CD8-positive, alpha-beta memory T cell (primary cell): ENCODE results near the gene CENPO. TPM values are rescaled to one million over a fixed set of nuclear protein-coding genes. Genes with fewer than 3 reads are reported as not detected.

ENCODE experiments used
- CTCF ChIA-PET: fragments of 350-600 bp; sonication (Branson Sonifier 250); formaldehyde crosslinking; loops from one replicate; lab custom pipeline; 2021; ENCODE audit warnings: antibody characterized with exemption; lab: Charles Lee
- POLR2A ChIA-PET: fragments of 350-600 bp; sonication (Branson Sonifier 250); formaldehyde crosslinking; loops from one replicate; lab custom pipeline; 2021; ENCODE audit warnings: antibody characterized with exemption; lab: Charles Lee
- DNase-seq, 5 donors: peaks; one replicate each; pipeline versions ENCODE4 v3.0.0 to v3.0.0-alpha.2; 2020 to 2022; ENCODE audit warnings: mixed read lengths in 1 of 5
- H3K27ac ChIP-seq: one replicate; pipeline ENCODE4 v1.7.0; 2013; ENCODE audit warnings: low read depth, mild to moderate bottlenecking, low read length, moderate library complexity
- H3K27me3 ChIP-seq: 2 replicates; pipeline ENCODE4 v1.7.0; 2013; ENCODE audit warnings: low read length, mild to moderate bottlenecking; ENCODE audit not compliant: insufficient read depth, poor library complexity, severe bottlenecking
- H3K36me3 ChIP-seq: 2 replicates; pipeline ENCODE4 v1.7.0; 2013; ENCODE audit warnings: mild to moderate bottlenecking, low read length, moderate library complexity; ENCODE audit not compliant: insufficient read depth
- H3K4me1 ChIP-seq: 2 replicates; pipeline ENCODE4 v1.7.0; 2013; ENCODE audit warnings: mild to moderate bottlenecking, low read length, moderate library complexity; ENCODE audit not compliant: insufficient read depth
- H3K4me3 ChIP-seq: 2 replicates; pipeline ENCODE4 v1.7.0; 2013; ENCODE audit warnings: mild to moderate bottlenecking, low read length
- H3K9me3 ChIP-seq: 2 replicates; pipeline ENCODE4 v1.7.0; 2013; ENCODE audit warnings: mild to moderate bottlenecking, low read length
- H3K27ac Mint-ChIP-seq, 8 donors: one replicate each; pipeline ENCODE4 v1.8.0; 2020 to 2021; ENCODE audit warnings: mixed read lengths in 8 of 8, mild to moderate bottlenecking in 6 of 8, inconsistent platforms in 3 of 8, moderate library complexity in 3 of 8
- H3K27me3 Mint-ChIP-seq, 2 donors: one replicate each; pipeline ENCODE4 v1.8.0; 2020 to 2021; ENCODE audit warnings: mixed read lengths in 2 of 2, mild to moderate bottlenecking in 1 of 2, moderate library complexity in 1 of 2
- H3K36me3 Mint-ChIP-seq, 3 donors: one replicate each; pipeline ENCODE4 v1.8.0; 2020 to 2021; ENCODE audit warnings: mixed read lengths in 3 of 3, inconsistent platforms in 1 of 3, mild to moderate bottlenecking in 1 of 3
- H3K4me1 Mint-ChIP-seq, 3 donors: one replicate each; pipeline ENCODE4 v1.8.0; 2020 to 2021; ENCODE audit warnings: mixed read lengths in 3 of 3, inconsistent platforms in 1 of 3, mild to moderate bottlenecking in 1 of 3
- H3K4me3 Mint-ChIP-seq, 7 donors: one replicate each; pipeline ENCODE4 v1.8.0; 2020 to 2021; ENCODE audit warnings: mixed read lengths in 7 of 7, mild to moderate bottlenecking in 6 of 7, moderate library complexity in 4 of 7, inconsistent platforms in 2 of 7
- H3K9me3 Mint-ChIP-seq, 5 donors: one replicate each; pipeline ENCODE4 v1.8.0; 2020 to 2022; ENCODE audit warnings: mixed read lengths in 5 of 5, mild to moderate bottlenecking in 3 of 5, moderate library complexity in 2 of 5, inconsistent platforms in 1 of 5
- polyA plus RNA-seq: library from polyadenylated mRNA; unstranded; fragments of 300-500 nt; fragmentation: Illumina TruSeq; gene quantifications from one replicate; pipeline ENCODE4 v1.2.3, GENCODE V29; 2021
- total RNA-seq, 2 experiments: library from RNA; stranded (reverse); gene quantifications; one replicate each; pipeline ENCODE4 v1.2.3, GENCODE V29; 2021

CENPO gene
- total RNA-seq (10 to 100 TPM; 43.0 to 51.7 TPM), polyA plus RNA-seq (4.2 TPM)

- H3K27ac ChIP-seq = peak within 1 kb of the TSS; percentile 90
- peaks cover 7% of the 10 kb centered on the region for H3K4me1 ChIP-seq
- Mint-ChIP-seq H3K36me3 (peaks cover 4 to 26% (median 4%) of the 10 kb centered on the region in 3 donors), H3K4me1 (peaks cover 17 to 24% (median 24%) of the 10 kb centered on the region in 3 donors), H3K9me3 (no peaks in the 10 kb centered on the region), H3K4me3 (peak within 1 kb of the TSS; percentile 97 to 100 (median 99)), H3K27ac (peak within 1 kb of the TSS; percentile 98 to 100 (median 99)), H3K27me3 (no peaks in the 10 kb centered on the region)
- H3K36me3 ChIP-seq = no peaks in the 10 kb centered on the region
- H3K27me3 ChIP-seq = no peaks in the 10 kb centered on the region
- POLR2A ChIA-PET = interaction anchor here (0.7 to 1.3 kb wide), 6 partner anchors 47 to 866 kb away, joined by 3 to 6 read pairs (median 4); partner anchors contain the start of genes ATAD2B and ITSN2
- peak; percentile 91 to 98 (median 96) for DNase-seq
- peak within 1 kb of the TSS; percentile 81 for H3K4me3 ChIP-seq
- CTCF ChIA-PET = interaction anchor here (0.9 to 1.7 kb wide), 6 partner anchors 10 to 26 kb away, joined by 3 to 5 read pairs (median 3); no protein-coding TSS in a partner anchor
- no peaks in the 10 kb centered on the region for H3K9me3 ChIP-seq
These were observed at the start of gene CENPO, which contains the start of gene PTRHD1 for GRCh38 chr2:24792874-24793760. Gene CENPO (plus strand): TSS chr2:24793425. CDS start chr2:24793920, 495 bp downstream. Gene PTRHD1 (minus strand): TSS chr2:24793391. CDS start chr2:24793377, 14 bp downstream.

- H3K27ac ChIP-seq = no peak overlapping the region
- H3K36me3 Mint-ChIP-seq = peaks cover 8 to 56% (median 19%) of the 10 kb centered on the region in 3 donors
- H3K4me3 Mint-ChIP-seq = peak overlapping the region in 3 of 7 donors; percentile 6 to 63 (median 29)
- no peaks in the 10 kb centered on the region for H3K27me3 ChIP-seq
- peak overlapping the region in 7 of 8 donors; percentile 21 to 77 (median 60) for H3K27ac Mint-ChIP-seq
- no peak overlapping the region for H3K4me3 ChIP-seq
- no peaks in the 10 kb centered on the region for H3K9me3 Mint-ChIP-seq
- peaks cover 31% of the 10 kb centered on the region for H3K4me1 ChIP-seq
- CTCF ChIA-PET = no interaction called here
- POLR2A ChIA-PET = no interaction called here
- H3K36me3 ChIP-seq = peaks cover 4% of the 10 kb centered on the region
- no peak for DNase-seq
- no peaks in the 10 kb centered on the region for H3K27me3 Mint-ChIP-seq
- peaks cover 38 to 63% (median 45%) of the 10 kb centered on the region in 3 donors for H3K4me1 Mint-ChIP-seq
- H3K9me3 ChIP-seq = no peaks in the 10 kb centered on the region
These were observed 49.3 kb upstream of the CENPO start for GRCh38 chr2:24743924-24744323.

- H3K9me3 Mint-ChIP-seq = no peaks in the 10 kb centered on the region
- H3K36me3 Mint-ChIP-seq = peaks cover 8 to 57% (median 22%) of the 10 kb centered on the region in 3 donors
- Histone ChIP-seq H3K27ac (no peak overlapping the region), H3K4me3 (no peak overlapping the region), H3K9me3 (no peaks in the 10 kb centered on the region), H3K27me3 (no peaks in the 10 kb centered on the region), H3K36me3 (peaks cover 4% of the 10 kb centered on the region), H3K4me1 (peaks cover 31% of the 10 kb centered on the region)
- POLR2A ChIA-PET = no interaction called here
- peaks cover 37 to 59% (median 41%) of the 10 kb centered on the region in 3 donors for H3K4me1 Mint-ChIP-seq
- peak overlapping the region in 2 of 7 donors; percentile 29 to 63 for H3K4me3 Mint-ChIP-seq
- no peaks in the 10 kb centered on the region for H3K27me3 Mint-ChIP-seq
- no peak for DNase-seq
- CTCF ChIA-PET = no interaction called here
- peak overlapping the region in 7 of 8 donors; percentile 21 to 77 (median 47) for H3K27ac Mint-ChIP-seq
These were observed 48.9 kb upstream of the CENPO start for GRCh38 chr2:24744356-24744755.

GRCh38 chr2:24745825-24746224, 47.4 kb upstream of the CENPO start:
- Histone ChIP-seq H3K4me3 (no peak overlapping the region), H3K27ac (no peak overlapping the region), H3K4me1 (peaks cover 26% of the 10 kb centered on the region), H3K36me3 (peaks cover 4% of the 10 kb centered on the region), H3K9me3 (no peaks in the 10 kb centered on the region), H3K27me3 (no peaks in the 10 kb centered on the region)
- peak overlapping the region in 6 of 8 donors; percentile 1 to 93 (median 34) for H3K27ac Mint-ChIP-seq
- no peaks in the 10 kb centered on the region for H3K27me3 Mint-ChIP-seq
- peaks cover 32 to 46% (median 32%) of the 10 kb centered on the region in 3 donors for H3K4me1 Mint-ChIP-seq
- peaks cover 8 to 58% (median 20%) of the 10 kb centered on the region in 3 donors for H3K36me3 Mint-ChIP-seq
- CTCF ChIA-PET = no interaction called here
- H3K9me3 Mint-ChIP-seq = no peaks in the 10 kb centered on the region
- H3K4me3 Mint-ChIP-seq = peak overlapping the region in 6 of 7 donors; percentile 6 to 80 (median 25)
- DNase-seq = no peak
- POLR2A ChIA-PET = interaction anchor here (2.0 kb wide), 1 partner anchor 47 kb away, joined by 4 read pairs; the partner anchor contains the start of genes CENPO and PTRHD1

- Mint-ChIP-seq H3K27ac (peak overlapping the region in 1 of 8 donors; percentile 36), H3K36me3 (peaks cover 8 to 54% (median 16%) of the 10 kb centered on the region in 3 donors), H3K9me3 (no peaks in the 10 kb centered on the region), H3K4me3 (no peak overlapping the region), H3K27me3 (no peaks in the 10 kb centered on the region), H3K4me1 (peaks cover 30 to 38% (median 32%) of the 10 kb centered on the region in 3 donors)
- H3K9me3 ChIP-seq = no peaks in the 10 kb centered on the region
- H3K4me3 ChIP-seq = no peak overlapping the region
- ChIA-PET CTCF (no interaction called here), POLR2A (interaction anchor here (0.6 kb wide), 1 partner anchor 57 kb away, joined by 5 read pairs; no protein-coding TSS in a partner anchor)
- peaks cover 26% of the 10 kb centered on the region for H3K4me1 ChIP-seq
- no peak overlapping the region for H3K27ac ChIP-seq
- no peak for DNase-seq
- peaks cover 4% of the 10 kb centered on the region for H3K36me3 ChIP-seq
- H3K27me3 ChIP-seq = no peaks in the 10 kb centered on the region
These were observed 45.9 kb upstream of the CENPO start for GRCh38 chr2:24747299-24747698.

GRCh38 chr2:24749069-24749691, 44.0 kb upstream of the CENPO start:
- H3K9me3 Mint-ChIP-seq = no peaks in the 10 kb centered on the region
- Histone ChIP-seq H3K4me1 (peaks cover 11% of the 10 kb centered on the region), H3K9me3 (no peaks in the 10 kb centered on the region), H3K27me3 (no peaks in the 10 kb centered on the region), H3K27ac (no peak overlapping the region), H3K36me3 (peaks cover 13% of the 10 kb centered on the region), H3K4me3 (no peak overlapping the region)
- no peaks in the 10 kb centered on the region for H3K27me3 Mint-ChIP-seq
- ChIA-PET POLR2A (no interaction called here), CTCF (no interaction called here)
- peaks cover 5 to 43% (median 12%) of the 10 kb centered on the region in 3 donors for H3K36me3 Mint-ChIP-seq
- peaks cover 16 to 23% (median 17%) of the 10 kb centered on the region in 3 donors for H3K4me1 Mint-ChIP-seq
- no peak overlapping the region for H3K4me3 Mint-ChIP-seq
- no peak for DNase-seq
- peak overlapping the region in 2 of 8 donors; percentile 51 to 55 for H3K27ac Mint-ChIP-seq

- peak overlapping the region in 3 of 8 donors; percentile 55 to 83 (median 59) for H3K27ac Mint-ChIP-seq
- Histone ChIP-seq H3K9me3 (no peaks in the 10 kb centered on the region), H3K4me3 (no peak overlapping the region), H3K36me3 (peaks cover 18% of the 10 kb centered on the region), H3K27me3 (no peaks in the 10 kb centered on the region), H3K4me1 (no peaks in the 10 kb centered on the region), H3K27ac (no peak overlapping the region)
- no peaks in the 10 kb centered on the region for H3K4me1 Mint-ChIP-seq
- H3K36me3 Mint-ChIP-seq = peaks cover 8 to 41% (median 12%) of the 10 kb centered on the region in 3 donors
- no peak overlapping the region for H3K4me3 Mint-ChIP-seq
- H3K9me3 Mint-ChIP-seq = no peaks in the 10 kb centered on the region
- no peaks in the 10 kb centered on the region for H3K27me3 Mint-ChIP-seq
- ChIA-PET CTCF (no interaction called here), POLR2A (no interaction called here)
- no peak for DNase-seq
These were observed 38.1 kb upstream of the CENPO start for GRCh38 chr2:24754985-24755705.
